SJCRH30 (cell line): ENCODE measurements around the gene MAGEF1. TPM values are rescaled to one million over a fixed set of nuclear protein-coding genes. Genes with fewer than 3 reads are reported as not detected.

Experiments
- DNase-seq, 2 experiments: peaks; one replicate each; pipeline ENCODE4 v3.0.0-alpha.2; 2015 to 2020
- H3K27ac ChIP-seq: fragments of 250-450 bp; sonication (Bioruptor Pico); 2 replicates; pipeline ENCODE4 v1.5.1; 2020; ENCODE audit warnings: mild to moderate bottlenecking, moderate library complexity
- H3K27me3 ChIP-seq: fragments of 250-450 bp; sonication (Bioruptor Pico); 2 replicates; pipeline ENCODE4 v1.5.1; 2020; ENCODE audit warnings: mild to moderate bottlenecking, moderate library complexity
- H3K36me3 ChIP-seq: fragments of 250-450 bp; sonication (Bioruptor Pico); 2 replicates; pipeline ENCODE4 v1.5.1; 2020; ENCODE audit warnings: mild to moderate bottlenecking, moderate library complexity
- H3K4me1 ChIP-seq: fragments of 250-450 bp; sonication (Bioruptor Pico); 2 replicates; pipeline ENCODE4 v1.5.1; 2020; ENCODE audit warnings: mild to moderate bottlenecking, moderate library complexity
- H3K4me3 ChIP-seq: fragments of 250-450 bp; sonication (Bioruptor Pico); 2 replicates; pipeline ENCODE4 v1.5.1; 2020; ENCODE audit warnings: mild to moderate bottlenecking, moderate library complexity
- H3K9me3 ChIP-seq: fragments of 250-450 bp; sonication (Bioruptor Pico); replicated peaks from 2 replicates; pipeline ENCODE4 v1.5.1; 2020; ENCODE audit warnings: mild to moderate bottlenecking, moderate library complexity
- total RNA-seq: library from RNA; depleted of rRNA; stranded (reverse); fragments of >200 nt; shearing (Covaris generic); gene quantifications from 2 replicates; pipeline ENCODE4 v1.2.3, GENCODE V29; 2014

The MAGEF1 gene
- total RNA-seq, 1 experiment from 2014 or later, result 58.7 TPM

- Histone ChIP-seq H3K4me3 (no peak overlapping the region), H3K36me3 (no peaks in the 10 kb centered on the region), H3K4me1 (peaks cover 11% of the 10 kb centered on the region), H3K27ac (no peak overlapping the region), H3K9me3 (no peaks in the 10 kb centered on the region), H3K27me3 (no peaks in the 10 kb centered on the region)
- DNase-seq, result no peak
These were observed 31.2 kb downstream of the MAGEF1 start for GRCh38 chr3:184680385-184681345.

GRCh38 chr3:184679056-184679816, 32.6 kb downstream of the MAGEF1 start:
- H3K27me3 ChIP-seq, result no peaks in the 10 kb centered on the region
- H3K4me1 ChIP-seq, result peaks cover 6% of the 10 kb centered on the region
- H3K36me3 ChIP-seq, result no peaks in the 10 kb centered on the region
- peak; percentile 95 to 96 for DNase-seq
- H3K4me3 ChIP-seq, result peak overlapping the region; percentile 35
- H3K9me3 ChIP-seq, result no peaks in the 10 kb centered on the region
- H3K27ac ChIP-seq, result peak overlapping the region; percentile 72

- DNase-seq, result peak in 1 of 2 experiments; percentile 75
- Histone ChIP-seq H3K27ac (peak overlapping the region; percentile 72), H3K27me3 (no peaks in the 10 kb centered on the region), H3K4me3 (peak overlapping the region; percentile 35), H3K4me1 (peaks cover 11% of the 10 kb centered on the region), H3K36me3 (no peaks in the 10 kb centered on the region), H3K9me3 (no peaks in the 10 kb centered on the region)
These were observed 33.4 kb downstream of the MAGEF1 start for GRCh38 chr3:184678317-184679055.

- Histone ChIP-seq H3K4me1 (peaks cover 18% of the 10 kb centered on the region), H3K27me3 (no peaks in the 10 kb centered on the region), H3K27ac (no peak overlapping the region), H3K36me3 (no peaks in the 10 kb centered on the region), H3K9me3 (no peaks in the 10 kb centered on the region), H3K4me3 (no peak overlapping the region)
- DNase-seq, result no peak
These were observed 34.2 kb downstream of the MAGEF1 start for GRCh38 chr3:184677344-184678316.

GRCh38 chr3:184676927-184677326, 34.9 kb downstream of the MAGEF1 start:
- Histone ChIP-seq H3K4me1 (peaks cover 24% of the 10 kb centered on the region), H3K4me3 (no peak overlapping the region), H3K9me3 (no peaks in the 10 kb centered on the region), H3K27ac (no peak overlapping the region), H3K36me3 (no peaks in the 10 kb centered on the region), H3K27me3 (no peaks in the 10 kb centered on the region)
- DNase-seq, result no peak

- no peaks in the 10 kb centered on the region for H3K36me3 ChIP-seq
- peaks cover 24% of the 10 kb centered on the region for H3K4me1 ChIP-seq
- H3K27ac ChIP-seq, result no peak overlapping the region
- H3K27me3 ChIP-seq, result no peaks in the 10 kb centered on the region
- no peaks in the 10 kb centered on the region for H3K9me3 ChIP-seq
- DNase-seq, result no peak
- no peak overlapping the region for H3K4me3 ChIP-seq
These were observed 37.2 kb downstream of the MAGEF1 start for GRCh38 chr3:184674626-184675025.

- Histone ChIP-seq H3K27ac (peak overlapping the region; percentile 88), H3K4me3 (0 out of 2 replicates have a peak overlapping the region, but pooled peaks have one; percentile 14), H3K27me3 (no peaks in the 10 kb centered on the region), H3K36me3 (no peaks in the 10 kb centered on the region), H3K9me3 (no peaks in the 10 kb centered on the region), H3K4me1 (peaks cover 19% of the 10 kb centered on the region)
- DNase-seq, result peak; percentile 86 to 94
These were observed 38.6 kb downstream of the MAGEF1 start for GRCh38 chr3:184672977-184673870.

- no peak overlapping the region for H3K4me3 ChIP-seq
- no peaks in the 10 kb centered on the region for H3K9me3 ChIP-seq
- H3K36me3 ChIP-seq, result no peaks in the 10 kb centered on the region
- H3K27ac ChIP-seq, result no peak overlapping the region
- no peak for DNase-seq
- peaks cover 18% of the 10 kb centered on the region for H3K4me1 ChIP-seq
- H3K27me3 ChIP-seq, result no peaks in the 10 kb centered on the region
These were observed 39.5 kb downstream of the MAGEF1 start for GRCh38 chr3:184672335-184672734.

- Histone ChIP-seq H3K27me3 (no peaks in the 10 kb centered on the region), H3K9me3 (no peaks in the 10 kb centered on the region), H3K27ac (no peak overlapping the region), H3K4me1 (peaks cover 18% of the 10 kb centered on the region), H3K36me3 (no peaks in the 10 kb centered on the region), H3K4me3 (no peak overlapping the region)
- no peak for DNase-seq
These were observed 41.7 kb downstream of the MAGEF1 start for GRCh38 chr3:184670091-184670602.

GRCh38 chr3:184669578-184669977, 42.3 kb downstream of the MAGEF1 start:
- peaks cover 18% of the 10 kb centered on the region for H3K4me1 ChIP-seq

GRCh38 chr3:184666442-184666841, 45.4 kb downstream of the MAGEF1 start:
- peaks cover 7% of the 10 kb centered on the region; the same call in 1 of the 2 replicates for H3K4me1 ChIP-seq
- no peak for DNase-seq
- no peaks in the 10 kb centered on the region for H3K36me3 ChIP-seq
- no peak overlapping the region for H3K27ac ChIP-seq
- H3K4me3 ChIP-seq, result no peak overlapping the region
- H3K27me3 ChIP-seq, result no peaks in the 10 kb centered on the region
- no peaks in the 10 kb centered on the region for H3K9me3 ChIP-seq

More at GRCh38 chr3:184669578-184669977, 42.3 kb downstream of the MAGEF1 start:
- H3K27me3 ChIP-seq, result no peaks in the 10 kb centered on the region
- H3K9me3 ChIP-seq, result no peaks in the 10 kb centered on the region
- no peak overlapping the region for H3K4me3 ChIP-seq
- no peak for DNase-seq
- H3K27ac ChIP-seq, result no peak overlapping the region
- no peaks in the 10 kb centered on the region for H3K36me3 ChIP-seq

- H3K27ac ChIP-seq, result no peak overlapping the region
- H3K27me3 ChIP-seq, result no peaks in the 10 kb centered on the region
- no peaks in the 10 kb centered on the region for H3K36me3 ChIP-seq
- no peaks in the 10 kb centered on the region for H3K9me3 ChIP-seq
- peaks cover 16% of the 10 kb centered on the region for H3K4me1 ChIP-seq
- H3K4me3 ChIP-seq, result no peak overlapping the region
- DNase-seq, result no peak
These were observed 46.8 kb downstream of the MAGEF1 start for GRCh38 chr3:184665101-184665500.

- Histone ChIP-seq H3K27me3 (no peaks in the 10 kb centered on the region), H3K27ac (no peak overlapping the region), H3K36me3 (no peaks in the 10 kb centered on the region), H3K9me3 (no peaks in the 10 kb centered on the region), H3K4me3 (no peak overlapping the region), H3K4me1 (peaks cover 19% of the 10 kb centered on the region)
- no peak for DNase-seq
These were observed 48.1 kb downstream of the MAGEF1 start for GRCh38 chr3:184663756-184664155.
